ENCODE results near the gene BRAT1. TPM values are rescaled to one million over a fixed set of nuclear protein-coding genes. Genes with fewer than 3 reads are reported as not detected.
"Not testable (repeated sequence)": the region's sequence is repeated elsewhere in the genome, so short reads cannot be mapped to it uniquely, and the experiment has no call there.

BRAT1 gene
- polyA plus RNA-seq, 1 donor from 2014 or later = 39.4 TPM

DNA sequence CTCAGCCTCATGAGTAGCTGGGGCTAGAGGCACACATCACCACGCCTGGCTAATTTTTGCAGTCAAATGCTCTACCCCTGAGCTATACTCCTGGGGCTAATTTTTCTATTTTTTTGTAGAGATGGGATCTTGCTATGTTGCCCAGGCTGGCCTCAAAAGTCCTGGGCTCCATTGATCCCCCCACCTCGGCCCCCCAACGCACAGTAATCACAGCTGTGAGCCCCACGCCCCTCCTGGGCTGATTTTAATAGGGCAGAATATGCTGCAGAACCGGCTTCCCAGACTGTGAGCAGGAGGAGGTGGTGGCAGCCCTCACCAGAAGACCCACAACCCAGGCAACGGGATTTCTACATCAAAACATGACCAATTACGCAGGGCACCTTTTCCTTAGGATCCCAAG lies 15.2 kb downstream of the BRAT1 start:
- H3K4me1 Mint-ChIP-seq = peaks cover 0 to 1% (median 0%) of the 10 kb centered on the region in 3 donors
- H3K4me3 Mint-ChIP-seq = peak overlapping the region in 1 of 4 donors; percentile 45
- no peaks in the 10 kb centered on the region for H3K27me3 Mint-ChIP-seq
- H3K27ac Mint-ChIP-seq = peak overlapping the region in 2 of 3 donors; percentile 39 to 85
- H3K9me3 Mint-ChIP-seq = no peaks in the 10 kb centered on the region
- H3K36me3 Mint-ChIP-seq = no peaks in the 10 kb centered on the region

DNA sequence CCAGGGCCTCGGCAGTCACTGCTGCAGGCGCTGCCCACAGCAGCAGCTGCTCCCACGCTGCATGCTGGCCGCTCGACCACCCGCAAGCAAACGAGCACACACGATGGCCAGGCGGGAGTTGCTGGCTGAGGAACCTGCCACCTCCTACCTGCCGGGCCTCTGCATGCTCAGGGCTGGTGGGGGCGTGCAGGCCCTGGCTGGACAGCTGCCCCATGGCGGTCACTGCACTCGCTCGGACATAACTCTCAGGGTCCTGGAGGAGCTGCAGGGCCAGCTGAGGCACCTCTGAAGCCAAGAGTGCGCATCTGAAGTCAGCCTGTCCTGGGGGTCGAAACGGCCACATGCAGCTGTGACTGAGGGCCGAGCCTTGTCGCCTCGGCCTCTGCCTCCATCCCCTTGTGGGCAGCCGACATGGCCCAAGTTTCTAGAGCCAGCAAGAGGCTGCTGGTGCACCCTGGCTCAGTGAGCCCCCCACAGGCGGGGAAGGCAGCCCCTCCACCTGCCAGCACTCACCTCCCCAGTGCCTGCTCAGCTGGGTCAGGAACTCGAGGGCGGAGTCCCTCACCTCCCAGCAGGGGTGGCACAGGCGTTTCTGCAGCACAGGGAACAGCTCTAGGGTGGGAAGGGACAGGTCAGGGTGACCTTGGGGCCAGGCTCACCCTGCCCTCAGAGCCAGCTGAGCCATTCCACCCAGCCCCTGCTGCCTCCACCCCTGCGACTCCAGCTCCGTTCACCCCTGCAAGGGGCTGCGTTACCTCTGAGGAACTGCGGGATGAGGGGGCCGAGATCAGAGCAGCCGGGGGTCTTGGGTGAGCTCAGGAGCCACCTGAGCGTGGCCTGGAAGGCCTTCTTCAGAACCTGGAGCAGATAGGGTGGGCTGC lies 16.1 kb downstream of the BRAT1 start:
- Mint-ChIP-seq H3K27me3 (no peaks in the 10 kb centered on the region), H3K36me3 (no peaks in the 10 kb centered on the region), H3K4me3 (peak overlapping the region in 1 of 4 donors; percentile 9), H3K4me1 (peaks cover 0 to 1% (median 0%) of the 10 kb centered on the region in 3 donors), H3K27ac (peak overlapping the region in 2 of 3 donors; percentile 19 to 85), H3K9me3 (no peaks in the 10 kb centered on the region)

DNA sequence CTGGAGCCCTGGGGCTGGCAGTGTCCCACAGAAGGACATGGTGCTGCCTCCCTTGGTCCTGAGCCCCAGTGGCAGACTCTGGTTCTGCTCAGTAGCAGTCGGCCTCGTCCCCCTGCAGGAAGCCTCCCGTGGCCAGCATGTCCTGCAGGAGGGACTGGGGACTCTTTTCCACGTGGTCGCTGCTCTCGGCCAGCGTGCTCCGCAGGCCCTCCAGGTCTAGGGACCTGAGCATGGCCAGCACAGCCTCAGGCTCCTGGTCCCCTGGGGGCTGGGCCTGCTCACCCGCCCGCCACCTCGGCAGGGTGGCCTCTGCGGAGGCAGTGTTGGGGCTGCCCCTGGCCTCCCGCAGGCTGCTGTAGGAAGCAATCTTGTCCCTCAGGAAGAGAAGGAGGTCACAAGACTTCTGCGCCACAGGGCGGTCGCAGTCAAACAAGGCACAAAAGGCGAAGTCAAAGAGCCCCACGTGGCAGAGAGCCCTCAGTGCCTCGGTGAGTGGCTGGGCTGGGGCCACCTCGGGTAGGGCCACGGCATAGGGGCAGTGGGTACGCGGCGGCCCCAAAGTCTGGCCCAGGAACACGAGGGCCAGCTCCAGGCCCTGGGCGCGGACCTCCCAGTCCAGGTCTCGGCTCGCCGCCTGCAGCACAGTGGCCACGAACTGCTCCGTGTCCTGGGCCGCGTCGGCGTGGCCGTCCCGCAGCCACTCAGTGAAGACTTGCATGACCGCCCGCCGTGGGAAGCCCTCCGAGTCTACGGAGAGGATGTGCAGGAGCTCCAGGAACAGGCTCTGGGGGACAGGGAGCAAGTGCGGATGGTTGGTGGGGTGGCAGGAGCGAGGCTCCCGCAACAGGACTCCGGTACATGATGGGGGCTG lies 17.1 kb downstream of the BRAT1 start:
- H3K27ac Mint-ChIP-seq = peak overlapping the region in 1 of 3 donors; percentile 61
- peaks cover 0 to 1% (median 0%) of the 10 kb centered on the region in 3 donors for H3K4me1 Mint-ChIP-seq
- H3K4me3 Mint-ChIP-seq = no peak overlapping the region
- H3K36me3 Mint-ChIP-seq = no peaks in the 10 kb centered on the region
- no peaks in the 10 kb centered on the region for H3K9me3 Mint-ChIP-seq
- no peaks in the 10 kb centered on the region for H3K27me3 Mint-ChIP-seq

DNA sequence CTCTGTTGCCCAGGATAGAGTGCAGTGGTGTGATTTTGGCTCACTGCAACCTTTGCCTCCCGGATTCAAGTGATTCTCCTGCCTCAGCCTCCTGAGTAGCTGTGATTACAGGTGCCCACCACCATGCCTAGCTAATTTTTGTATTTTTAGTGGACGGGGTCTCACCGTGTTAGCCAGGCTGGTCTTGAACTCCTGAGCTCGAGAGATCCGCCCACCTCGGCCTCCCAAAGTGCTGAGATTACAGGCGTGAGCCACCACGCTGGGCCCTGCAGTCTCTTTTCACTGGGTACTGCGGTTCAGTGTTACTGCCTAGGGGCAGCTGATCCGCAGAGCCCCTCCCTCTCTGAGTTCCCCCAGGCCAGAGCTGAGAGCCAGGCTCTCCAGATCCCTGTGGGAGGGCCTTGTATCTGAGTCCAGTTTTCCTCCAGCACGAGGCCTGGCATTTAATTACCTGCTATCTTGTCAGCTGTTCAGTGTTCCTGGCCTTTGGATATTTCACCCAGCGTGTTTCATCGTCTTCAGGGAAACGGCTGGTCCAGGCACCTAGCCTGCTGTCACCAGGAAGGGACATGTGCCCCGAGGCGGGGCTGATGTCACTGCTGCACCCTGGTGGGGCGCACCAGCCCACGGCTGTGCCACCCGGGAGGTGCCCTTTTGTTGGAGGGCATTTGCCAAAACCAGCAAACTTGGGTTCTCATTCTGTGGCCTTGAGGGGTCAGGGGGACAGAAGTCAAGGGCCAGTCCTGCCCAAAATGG lies 19.3 kb downstream of the BRAT1 start:
- peak overlapping the region in 1 of 4 donors; percentile 52 for H3K4me3 Mint-ChIP-seq
- peak overlapping the region in 1 of 3 donors; percentile 65 for H3K27ac Mint-ChIP-seq
- H3K4me1 Mint-ChIP-seq, H3K9me3 Mint-ChIP-seq, H3K36me3 Mint-ChIP-seq, H3K27me3 Mint-ChIP-seq: not testable (repeated sequence)

DNA sequence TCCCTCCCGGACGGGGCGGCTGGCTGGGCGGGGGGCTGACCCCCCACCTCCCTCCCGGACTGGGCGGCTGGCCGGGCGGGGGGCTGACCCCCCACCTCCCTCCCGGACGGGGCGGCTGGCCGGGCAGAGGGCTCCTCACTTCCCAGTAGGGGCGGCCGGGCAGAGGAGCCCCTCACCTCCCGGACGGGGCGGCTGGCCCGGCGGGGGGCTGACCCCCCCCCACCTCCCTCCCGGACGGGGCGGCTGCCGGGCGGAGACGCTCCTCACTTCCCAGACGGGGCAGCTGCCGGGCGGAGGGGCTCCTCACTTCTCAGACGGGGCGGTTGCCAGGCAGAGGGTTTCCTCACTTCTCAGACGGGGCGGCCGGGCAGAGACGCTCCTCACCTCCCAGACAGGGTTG lies 21.1 kb downstream of the BRAT1 start:
- H3K4me1 Mint-ChIP-seq = peaks cover 9 to 11% (median 9%) of the 10 kb centered on the region in 3 donors
- not testable (repeated sequence) for H3K4me3 Mint-ChIP-seq, H3K27ac Mint-ChIP-seq, H3K27me3 Mint-ChIP-seq, H3K36me3 Mint-ChIP-seq, H3K9me3 Mint-ChIP-seq

DNA sequence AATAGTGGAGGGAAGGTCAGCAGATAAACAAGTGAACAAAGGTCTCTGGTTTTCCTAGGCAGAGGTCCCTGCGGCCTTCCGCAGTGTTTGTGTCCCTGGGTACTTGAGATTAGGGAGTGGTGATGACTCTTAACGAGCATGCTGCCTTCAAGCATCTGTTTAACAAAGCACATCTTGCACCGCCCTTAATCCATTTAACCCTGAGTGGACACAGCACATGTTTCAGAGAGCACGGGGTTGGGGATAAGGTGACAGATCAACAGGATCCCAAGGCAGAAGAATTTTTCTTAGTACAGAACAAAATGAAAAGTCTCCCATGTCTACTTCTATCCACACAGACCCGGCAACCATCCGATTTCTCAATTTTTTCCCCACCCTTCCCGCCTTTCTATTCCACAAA lies 21.8 kb downstream of the BRAT1 start:
- not testable (repeated sequence) for H3K9me3 Mint-ChIP-seq, H3K36me3 Mint-ChIP-seq, H3K27ac Mint-ChIP-seq, H3K4me3 Mint-ChIP-seq, H3K27me3 Mint-ChIP-seq
- peaks cover 11 to 14% (median 14%) of the 10 kb centered on the region in 3 donors for H3K4me1 Mint-ChIP-seq

DNA sequence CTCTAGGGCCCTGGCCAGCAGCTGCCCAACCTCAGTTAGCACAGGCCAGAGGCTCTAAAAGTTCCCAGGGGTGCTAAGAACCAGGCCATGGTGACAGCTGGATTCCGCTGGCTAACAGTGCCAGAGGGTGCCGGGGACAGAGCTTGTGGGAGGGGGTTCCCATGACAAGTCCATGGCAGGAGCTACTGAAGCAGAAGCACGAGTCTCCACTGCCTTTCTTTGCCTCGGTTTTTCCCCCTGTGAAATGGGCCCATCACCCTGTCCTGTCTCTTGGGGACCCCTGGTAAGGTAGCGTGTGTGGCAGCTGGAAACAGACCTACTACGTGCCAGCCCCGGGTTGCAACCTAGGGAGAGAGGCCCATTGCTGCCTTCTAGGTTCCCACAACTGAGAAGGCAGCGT lies 22.5 kb downstream of the BRAT1 start:
- peaks cover 17 to 21% (median 18%) of the 10 kb centered on the region in 3 donors for H3K4me1 Mint-ChIP-seq
- not testable (repeated sequence) for H3K9me3 Mint-ChIP-seq, H3K36me3 Mint-ChIP-seq, H3K27ac Mint-ChIP-seq, H3K4me3 Mint-ChIP-seq, H3K27me3 Mint-ChIP-seq

DNA sequence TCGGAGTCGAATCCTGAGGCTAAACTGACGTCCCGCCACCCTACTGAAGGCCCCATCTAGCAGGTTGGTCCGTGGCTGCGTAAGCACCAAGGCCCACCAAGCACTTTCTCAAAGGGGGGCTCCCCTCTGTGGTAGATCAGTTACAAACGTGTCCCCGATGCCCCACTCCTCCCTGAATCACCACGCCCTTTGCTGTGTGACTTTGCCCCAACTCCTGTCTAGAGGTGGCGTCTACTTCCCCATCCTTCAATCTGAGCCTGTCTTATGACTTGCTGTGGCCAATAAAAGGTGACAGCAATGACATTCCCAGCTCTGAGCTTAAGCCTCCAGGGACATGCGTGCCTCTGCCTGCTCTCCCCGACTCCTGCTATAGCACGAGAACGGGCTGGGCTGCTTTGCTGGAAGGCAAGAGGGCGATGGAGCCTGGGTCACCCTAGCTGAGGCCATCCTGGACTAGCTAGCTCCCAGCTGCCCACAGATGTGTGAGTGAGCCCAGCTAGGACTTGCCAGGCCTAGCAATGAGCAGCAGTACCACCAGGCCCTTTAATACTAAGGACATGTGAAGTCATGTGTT lies 23.0 kb downstream of the BRAT1 start:
- Mint-ChIP-seq H3K4me3 (peak overlapping the region in 2 of 4 donors; percentile 71 to 72), H3K4me1 (peaks cover 19 to 24% (median 22%) of the 10 kb centered on the region in 3 donors), H3K27ac (peak overlapping the region; percentile 39 to 98 (median 67))
- H3K27me3 Mint-ChIP-seq, H3K9me3 Mint-ChIP-seq, H3K36me3 Mint-ChIP-seq: not testable (repeated sequence)

DNA sequence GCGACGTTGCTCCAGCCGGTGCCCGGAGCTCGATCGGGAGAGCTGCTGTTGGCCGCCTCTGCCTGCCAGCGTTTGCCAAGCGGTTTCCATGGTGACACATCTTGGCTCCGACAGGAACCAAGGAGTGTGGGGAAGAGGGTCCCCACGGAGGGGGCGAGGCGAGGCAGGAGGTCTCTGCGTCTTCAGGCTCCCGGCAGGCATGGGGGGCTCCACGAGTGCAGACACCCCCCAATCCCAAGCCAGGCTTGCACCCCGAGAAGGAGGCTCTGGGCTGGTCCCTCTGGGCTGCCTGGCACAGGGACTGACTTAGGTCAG lies 23.6 kb downstream of the BRAT1 start:
- Mint-ChIP-seq H3K4me1 (peaks cover 19 to 25% (median 24%) of the 10 kb centered on the region in 3 donors), H3K27ac (peak overlapping the region in 2 of 3 donors; percentile 67 to 98), H3K4me3 (peak overlapping the region in 1 of 4 donors; percentile 71)
- not testable (repeated sequence) for H3K27me3 Mint-ChIP-seq, H3K9me3 Mint-ChIP-seq, H3K36me3 Mint-ChIP-seq

DNA sequence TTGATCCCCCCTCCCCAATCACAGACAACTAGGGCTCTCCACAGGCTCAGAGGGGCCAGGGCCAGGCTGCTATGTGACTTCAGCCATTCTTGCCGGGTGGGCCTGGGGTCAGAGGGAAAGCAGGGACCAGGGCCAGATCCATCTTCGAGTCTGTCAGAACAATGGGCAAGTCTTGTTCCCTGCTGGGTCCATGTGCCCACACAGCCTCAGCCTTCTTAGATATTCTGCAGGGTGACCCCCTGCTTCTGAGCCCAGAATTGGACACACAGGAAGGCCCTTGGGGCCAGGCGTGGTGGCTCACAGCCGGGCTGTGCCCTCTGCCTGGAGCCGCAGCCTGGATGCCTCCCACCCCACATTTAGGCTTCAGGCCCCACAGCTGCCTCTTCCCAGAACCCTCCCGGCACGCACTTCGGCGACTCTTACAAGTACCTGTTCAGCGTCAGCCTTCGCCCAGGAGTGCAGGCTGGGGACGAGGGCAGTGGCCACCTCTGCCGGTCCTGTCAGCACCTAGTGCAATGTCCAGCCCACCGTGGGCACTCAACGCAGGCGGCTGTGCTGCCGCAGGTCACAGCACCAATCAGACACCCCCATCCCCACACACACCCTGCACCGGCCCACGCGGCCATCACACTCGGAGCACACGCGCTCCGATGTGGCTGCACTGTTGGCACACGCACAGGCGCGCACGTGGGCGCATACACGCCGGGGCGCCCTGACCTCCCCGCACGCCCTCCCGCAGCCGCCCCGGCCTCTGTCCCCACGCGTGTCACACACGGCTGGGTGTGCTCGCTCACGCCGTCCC lies 24.1 kb downstream of the BRAT1 start:
- H3K9me3 Mint-ChIP-seq, H3K36me3 Mint-ChIP-seq, H3K27me3 Mint-ChIP-seq: not testable (repeated sequence)
- Mint-ChIP-seq H3K4me1 (peaks cover 19 to 25% (median 24%) of the 10 kb centered on the region in 3 donors), H3K27ac (peak overlapping the region; percentile 97 to 98 (median 98)), H3K4me3 (peak overlapping the region; percentile 78 to 94 (median 88))

DNA sequence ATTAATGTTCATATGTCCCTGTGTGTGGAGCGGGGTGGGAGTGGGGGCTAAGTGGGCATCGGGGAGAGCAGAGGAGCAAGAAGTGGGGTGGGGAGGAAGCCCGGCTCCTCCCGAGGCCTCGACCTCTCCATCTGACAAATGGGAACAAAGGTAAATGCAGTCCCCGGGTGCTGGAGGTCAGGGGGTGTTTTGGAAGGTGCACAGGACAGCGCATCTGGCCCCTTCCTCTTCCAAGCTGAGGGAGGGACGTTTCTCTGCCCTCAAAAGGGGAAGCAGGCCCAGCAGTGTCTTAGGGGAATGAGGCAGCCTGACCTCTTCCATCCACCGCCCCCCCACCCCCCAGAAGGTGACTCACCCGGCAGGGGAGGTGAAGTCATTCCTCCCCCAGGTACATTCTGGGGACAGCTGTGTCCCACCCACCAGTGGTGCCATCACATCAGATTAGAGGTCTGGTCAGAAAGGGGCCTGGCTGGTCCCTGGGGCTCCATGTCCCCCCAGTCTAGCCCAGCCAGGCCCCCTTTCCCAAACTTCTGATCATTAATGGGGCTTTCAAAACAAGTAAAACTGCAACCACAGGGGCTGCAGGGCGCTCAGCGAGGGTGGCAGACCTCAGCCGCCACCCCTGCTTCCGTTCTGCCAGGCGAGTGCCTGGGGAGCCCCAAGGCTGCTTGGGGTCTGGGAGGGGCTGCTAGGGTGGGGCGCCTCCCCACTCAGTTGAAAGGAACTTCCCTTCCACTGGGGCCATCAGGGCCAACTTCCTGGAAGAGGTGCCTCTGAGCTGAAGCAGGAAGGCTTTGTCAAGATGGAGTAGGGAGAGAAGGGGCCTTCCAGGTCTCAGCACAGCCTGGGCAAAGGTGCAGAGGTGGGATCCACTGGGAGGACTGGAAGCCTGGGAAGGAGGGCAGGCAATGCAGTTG lies 25.0 kb downstream of the BRAT1 start:
- Mint-ChIP-seq H3K27me3 (no peaks in the 10 kb centered on the region), H3K4me3 (peak overlapping the region; percentile 78 to 94 (median 88)), H3K27ac (peak overlapping the region; percentile 97 to 98 (median 98)), H3K9me3 (no peaks in the 10 kb centered on the region), H3K4me1 (peaks cover 19 to 29% (median 24%) of the 10 kb centered on the region in 3 donors), H3K36me3 (peaks cover 1% of the 10 kb centered on the region)

DNA sequence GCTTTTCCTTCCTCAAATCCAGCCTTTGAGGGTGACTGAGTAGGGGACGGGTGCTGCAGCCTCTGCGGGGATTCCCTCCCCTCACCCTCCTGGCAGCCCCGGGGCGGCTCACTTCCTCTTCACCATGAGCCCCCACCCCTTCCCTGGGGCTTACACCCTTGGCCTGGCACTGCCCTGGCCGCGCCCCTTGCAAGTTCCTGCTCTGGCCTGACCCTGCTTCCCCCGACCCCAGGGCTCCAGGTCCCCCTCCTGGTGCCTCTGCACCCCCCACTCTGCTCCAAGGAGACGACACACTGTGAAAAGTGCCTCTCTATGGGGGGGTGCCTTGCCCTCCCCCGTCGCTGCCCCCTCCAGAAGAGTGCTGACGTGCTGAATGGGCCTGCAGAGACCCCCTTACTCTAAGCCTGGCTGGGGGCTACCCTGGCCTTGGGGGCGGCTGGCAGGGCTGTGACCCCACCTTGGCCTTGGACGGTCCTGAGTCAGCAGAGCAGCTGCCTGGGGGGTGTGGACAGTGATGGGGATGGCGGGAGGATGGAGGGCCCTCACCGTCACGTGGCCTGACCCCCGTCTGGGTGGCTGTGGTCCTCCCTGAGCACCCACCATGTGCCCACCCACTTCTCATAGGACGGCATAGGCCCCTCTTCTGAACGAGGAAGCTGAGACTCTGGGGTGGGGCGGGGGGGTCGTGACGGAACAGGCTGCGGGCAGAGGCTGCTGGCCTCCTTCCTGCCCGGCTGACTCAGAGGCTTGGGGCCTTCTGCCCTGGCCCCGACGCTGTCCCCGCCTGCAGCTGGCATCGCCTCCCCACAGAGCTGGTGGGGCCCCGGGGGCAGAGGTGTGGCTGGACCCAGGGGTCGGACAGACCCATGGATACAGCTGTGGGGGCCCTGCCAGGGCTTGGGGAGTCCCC lies 25.9 kb downstream of the BRAT1 start:
- Mint-ChIP-seq H3K27me3 (no peaks in the 10 kb centered on the region), H3K4me1 (peaks cover 19 to 29% (median 24%) of the 10 kb centered on the region in 3 donors), H3K27ac (peak overlapping the region; percentile 97 to 98 (median 98)), H3K9me3 (no peaks in the 10 kb centered on the region), H3K4me3 (peak overlapping the region; percentile 78 to 94 (median 88)), H3K36me3 (peaks cover 1% of the 10 kb centered on the region)

Data from IgD-negative memory B cell (primary cell).